GM23248 (cell line): ENCODE measurements around the gene NUDT15. TPM values are rescaled to one million over a fixed set of nuclear protein-coding genes. Genes with fewer than 3 reads are reported as not detected.

Source experiments
- DNase-seq: peaks from one replicate; pipeline ENCODE4 v3.0.0-alpha.2; 2015
- H2AFZ ChIP-seq: fragments of 200-600 bp; sonication (generic); 2 replicates; pipeline ENCODE4 v1.6.1; 2016; ENCODE audit warnings: antibody characterized with exemption
- H3F3A ChIP-seq: fragments of 200-600 bp; sonication (generic); 2 replicates; pipeline ENCODE4 v1.6.1; 2016; ENCODE audit warnings: mild to moderate bottlenecking, antibody characterized with exemption, mixed run types; ENCODE audit not compliant: insufficient read depth
- H3K27ac ChIP-seq: fragments of 200-600 bp; sonication (generic); 2 replicates; pipeline ENCODE4 v1.5.1; 2016; ENCODE audit warnings: mild to moderate bottlenecking
- H3K27me3 ChIP-seq: fragments of 200-600 bp; sonication (generic); replicated peaks from 2 replicates; pipeline ENCODE4 v1.6.1; 2016; ENCODE audit warnings: mild to moderate bottlenecking; ENCODE audit not compliant: insufficient read depth
- H3K36me3 ChIP-seq: fragments of 200-600 bp; sonication (generic); 2 replicates; pipeline ENCODE4 v1.6.1; 2016; ENCODE audit warnings: low read depth, mild to moderate bottlenecking
- H3K4me1 ChIP-seq: fragments of 200-600 bp; sonication (generic); 2 replicates; pipeline ENCODE4 v1.6.1; 2016; ENCODE audit warnings: mild to moderate bottlenecking; ENCODE audit not compliant: insufficient read depth
- H3K4me2 ChIP-seq: fragments of 200-600 bp; sonication (generic); one replicate; pipeline ENCODE4 v1.6.1; 2016; ENCODE audit warnings: mild to moderate bottlenecking; ENCODE audit not compliant: unreplicated experiment
- H3K4me3 ChIP-seq: fragments of 200-600 bp; sonication (generic); 2 replicates; pipeline ENCODE4 v1.5.1; 2016; ENCODE audit warnings: mild to moderate bottlenecking
- H3K79me2 ChIP-seq: fragments of 200-600 bp; sonication (generic); 2 replicates; pipeline ENCODE4 v1.6.1; 2016; ENCODE audit warnings: mild to moderate bottlenecking; ENCODE audit not compliant: insufficient read depth
- H3K9ac ChIP-seq: fragments of 200-600 bp; sonication (generic); 2 replicates; pipeline ENCODE4 v1.6.1; 2016; ENCODE audit warnings: mild to moderate bottlenecking
- H3K9me2 ChIP-seq: fragments of 200-600 bp; sonication (generic); 2 replicates; pipeline ENCODE4 v1.6.1; 2016; ENCODE audit warnings: mixed run types, mild to moderate bottlenecking, moderate library complexity; ENCODE audit not compliant: insufficient read depth
- H3K9me3 ChIP-seq: fragments of 200-600 bp; sonication (generic); one replicate; pipeline ENCODE4 v1.6.1; 2017; ENCODE audit warnings: low read depth
- H4K20me1 ChIP-seq: fragments of 200-600 bp; sonication (generic); 2 replicates; pipeline ENCODE4 v1.6.0; 2016; ENCODE audit not compliant: insufficient read depth
- EZH2 ChIP-seq: fragments of 200-600 bp; sonication (generic); IDR thresholded peaks from 2 replicates; pipeline ENCODE4 v1.6.1; 2018; ENCODE audit warnings: antibody characterized with exemption, mild to moderate bottlenecking; ENCODE audit not compliant: insufficient read depth, poor library complexity, severe bottlenecking
- EZH2phosphoT487 ChIP-seq: fragments of 200-600 bp; sonication (generic); IDR thresholded peaks from 2 replicates; pipeline ENCODE4 v1.6.1; 2018; ENCODE audit warnings: antibody characterized with exemption, moderate library complexity, mild to moderate bottlenecking, low read depth; ENCODE audit not compliant: insufficient read depth
- WGBS, 2 experiments: methylation state at CpG; one replicate each; pipeline ENCODE4 v1.1.6; 2015 to 2017; ENCODE audit warnings: low lambda C conversion rate in 2 of 2, low coverage in 1 of 2; ENCODE audit errors: missing lambda C conversion rate in 2 of 2; 5-methylcytosine and 5-hydroxymethylcytosine counted together
- in situ Hi-C: fragments of 300-500 bp; cut with MboI; formaldehyde crosslinking; loops from 2 replicates; pipeline ENCODE4 v1.15.0; 2020
- polyA plus RNA-seq: library from polyadenylated mRNA; unstranded; fragments of >200 nt; fragmentation: Nextera tagmentation; extraction: Ambion mirVana; gene quantifications from 2 replicates; pipeline ENCODE4 v1.2.1, GENCODE V29; 2016
- total RNA-seq: library from RNA; depleted of rRNA; stranded (reverse); fragments of >200 nt; shearing (Covaris generic); gene quantifications from 2 replicates; pipeline ENCODE4 v1.2.3, GENCODE V29; 2014; rRNA removed

Gene NUDT15
- total and polyA plus RNA-seq, 2 experiments from 2014 or later: 17.8 to 19.6 TPM

- H3K9me3 ChIP-seq: no peaks in the 10 kb centered on the region
- H3K27ac ChIP-seq: no peak overlapping the region
- peaks cover 15% of the 10 kb centered on the region for H3K4me1 ChIP-seq
- H3F3A ChIP-seq: no peaks in the 10 kb centered on the region
- H4K20me1 ChIP-seq: no peaks in the 10 kb centered on the region
- H3K4me2 ChIP-seq: no peak overlapping the region
- in situ Hi-C loops: no loop called here
- no peaks in the 10 kb centered on the region for H3K9me2 ChIP-seq
- H3K9ac ChIP-seq: no peak overlapping the region
- no peaks in the 10 kb centered on the region for H3K27me3 ChIP-seq
- H2AFZ ChIP-seq: peak overlapping the region; percentile 82; the same call in 1 of the 2 replicates
- 72 to 75% methylated on average over 3 of the region's 3 CpGs for WGBS, 2 experiments
- no peak for TF ChIP-seq EZH2phosphoT487
- TF ChIP-seq EZH2: no peak
- no peak overlapping the region for H3K4me3 ChIP-seq
- H3K79me2 ChIP-seq: peaks cover 33% of the 10 kb centered on the region
- DNase-seq: no peak
- no peaks in the 10 kb centered on the region for H3K36me3 ChIP-seq
These were observed 59.1 kb downstream of the NUDT15 start for GRCh38 chr13:48096670-48097069.

Other genes with a start within 250 kb of the NUDT15 start
- 39.1 and 48.6 TPM in 2 replicates for gene SUCLA2, start 36.5 kb upstream of the NUDT15 start, total RNA-seq
- 69.4 and 69.8 TPM in 2 replicates for gene SUCLA2, start 36.5 kb upstream of the NUDT15 start, polyA plus RNA-seq
- 31.9 and 33.1 TPM in 2 replicates for gene MED4, start 57.4 kb downstream of the NUDT15 start, total RNA-seq
- gene MED4, start 57.4 kb downstream of the NUDT15 start, polyA plus RNA-seq: 64.7 and 66.1 TPM in 2 replicates
- 263 and 295 TPM in 2 replicates for gene ITM2B, start 195.5 kb downstream of the NUDT15 start, total RNA-seq
- gene ITM2B, start 195.5 kb downstream of the NUDT15 start, polyA plus RNA-seq: 689 and 690 TPM in 2 replicates